ENCODE data around the gene PPRC1. TPM values are rescaled to one million over a fixed set of nuclear protein-coding genes. Genes with fewer than 3 reads are reported as not detected.

The PPRC1 gene
- total RNA-seq, 2 donors from 2014 or later = 10.9 to 20.6 TPM

GRCh38 chr10:102159831-102160230 lies 27.0 kb downstream of the PPRC1 start:
- TF ChIP-seq CTCF (IDR thresholded peaks at IDR 0.05) = no peak
- H3K36me3 ChIP-seq = peaks cover 84% of the 10 kb centered on the region
- no peak overlapping the region for H3K27ac ChIP-seq

GRCh38 chr10:102163342-102163989 lies 30.6 kb downstream of the PPRC1 start:
- Histone ChIP-seq H3K27me3 (no peaks in the 10 kb centered on the region), H3K27ac (no peak overlapping the region), H3K4me3 (no peak overlapping the region), H3K36me3 (peaks cover 58% of the 10 kb centered on the region), H3K9me3 (no peaks in the 10 kb centered on the region), H3K4me1 (no peaks in the 10 kb centered on the region)
- TF ChIP-seq CTCF (IDR thresholded peaks at IDR 0.05) = no peak
- DNase-seq (ENCODE audit: low spot score) = no peak

More at GRCh38 chr10:102159831-102160230, 27.0 kb downstream of the PPRC1 start:
- Histone ChIP-seq H3K4me3 (no peak overlapping the region), H3K9me3 (no peaks in the 10 kb centered on the region), H3K27me3 (no peaks in the 10 kb centered on the region), H3K4me1 (no peaks in the 10 kb centered on the region)
- no peak for DNase-seq (ENCODE audit: low spot score)

- H3K4me3 ChIP-seq = no peak overlapping the region
- H3K36me3 ChIP-seq = peaks cover 14% of the 10 kb centered on the region
- no peaks in the 10 kb centered on the region for H3K27me3 ChIP-seq
- no peak for DNase-seq (ENCODE audit: low spot score)
- TF ChIP-seq CTCF (IDR thresholded peaks at IDR 0.05) = no peak
- H3K27ac ChIP-seq = no peak overlapping the region
- peaks cover 0 to 8% of the 10 kb centered on the region in 2 donors for H3K4me1 ChIP-seq
- no peaks in the 10 kb centered on the region for H3K9me3 ChIP-seq
Observed at GRCh38 chr10:102167861-102168260, 35.0 kb downstream of the PPRC1 start.

GRCh38 chr10:102170602-102171001 lies 37.8 kb downstream of the PPRC1 start:
- H3K36me3 ChIP-seq = no peaks in the 10 kb centered on the region
- TF ChIP-seq CTCF (IDR thresholded peaks at IDR 0.05) = no peak
- H3K27me3 ChIP-seq = no peaks in the 10 kb centered on the region
- H3K27ac ChIP-seq = no peak overlapping the region
- no peak overlapping the region for H3K4me3 ChIP-seq
- peaks cover 0 to 8% of the 10 kb centered on the region in 2 donors for H3K4me1 ChIP-seq
- no peaks in the 10 kb centered on the region for H3K9me3 ChIP-seq
- DNase-seq (ENCODE audit: low spot score) = no peak

GRCh38 chr10:102172288-102172687 lies 39.4 kb downstream of the PPRC1 start:
- no peak for DNase-seq (ENCODE audit: low spot score)
- no peaks in the 10 kb centered on the region for H3K27me3 ChIP-seq
- H3K27ac ChIP-seq = no peak overlapping the region
- no peaks in the 10 kb centered on the region for H3K36me3 ChIP-seq
- no peaks in the 10 kb centered on the region for H3K9me3 ChIP-seq
- H3K4me3 ChIP-seq = no peak overlapping the region
- TF ChIP-seq CTCF (IDR thresholded peaks at IDR 0.05) = no peak
- peaks cover 0 to 8% of the 10 kb centered on the region in 2 donors for H3K4me1 ChIP-seq

GRCh38 chr10:102175415-102175814 lies 42.6 kb downstream of the PPRC1 start:
- no peak for DNase-seq (ENCODE audit: low spot score)
- H3K36me3 ChIP-seq = no peaks in the 10 kb centered on the region
- H3K27ac ChIP-seq = no peak overlapping the region
- H3K4me3 ChIP-seq = no peak overlapping the region
- no peaks in the 10 kb centered on the region for H3K4me1 ChIP-seq
- H3K9me3 ChIP-seq = no peaks in the 10 kb centered on the region
- no peak for TF ChIP-seq CTCF (IDR thresholded peaks at IDR 0.05)
- H3K27me3 ChIP-seq = no peaks in the 10 kb centered on the region

All from right atrium auricular region (tissue), 2 donors.